IMR-90 (cell line): ENCODE results near the gene SLC17A5. TPM values are rescaled to one million over a fixed set of nuclear protein-coding genes. Genes with fewer than 3 reads are reported as not detected.
"Not testable (repeated sequence)": the region's sequence is repeated elsewhere in the genome, so short reads cannot be mapped to it uniquely, and the experiment has no call there.

Source experiments
- ATAC-seq: fragments of 200-7000 bp; cut with Tn5 transposase; 2 replicates; pipeline ENCODE4 v1.9.1; 2020; ENCODE audit warnings: low read depth, mild to moderate bottlenecking, moderate library complexity
- BruUV-seq: library from RNA; stranded (reverse); fragments of 400-500 nt; replicated peaks from 2 replicates; lab custom pipeline; 2021; lab: Mats Ljungman, UMichigan
- CTCF ChIA-PET: fragments of 300-600 bp; formaldehyde crosslinking; extraction: SDS; loops from one replicate; lab custom pipeline; 2021; ENCODE audit warnings: antibody characterized with exemption; lab: Yijun Ruan, JAX
- POLR2A ChIA-PET: fragments of 300-600 bp; sonication (Branson Sonifier 250); formaldehyde crosslinking; loops from one replicate; lab custom pipeline; 2022; ENCODE audit warnings: antibody characterized with exemption; ENCODE audit not compliant: unreplicated experiment; lab: Charles Lee
- DNase-seq: peaks from one replicate; pipeline ENCODE4 v3.0.0; 2013
- H2AFZ ChIP-seq: replicated peaks from 2 replicates; pipeline ENCODE3; 2013; ENCODE audit warnings: low read length, mild to moderate bottlenecking; ENCODE audit not compliant: poor library complexity
- H2AK5ac ChIP-seq: 2 replicates; pipeline ENCODE4 v1.6.1; 2013; ENCODE audit warnings: low read depth, low read length, inconsistent platforms
- H2AK9ac ChIP-seq: replicated peaks from 2 replicates; pipeline ENCODE3; 2013; ENCODE audit warnings: mild to moderate bottlenecking, low read depth, low read length, moderate library complexity; ENCODE audit not compliant: poor library complexity
- H2BK120ac ChIP-seq: 2 replicates; pipeline ENCODE4 v1.6.1; 2013; ENCODE audit warnings: low read depth, low read length, inconsistent platforms
- H2BK15ac ChIP-seq: 3 replicates; pipeline ENCODE4 v1.6.1; 2013; ENCODE audit warnings: low read depth, low read length, inconsistent platforms
- H2BK20ac ChIP-seq: 2 replicates; pipeline ENCODE4 v1.6.1; 2013; ENCODE audit warnings: low read depth, mild to moderate bottlenecking, inconsistent platforms, low read length, moderate library complexity
- H2BK5ac ChIP-seq: 2 replicates; pipeline ENCODE4 v1.6.1; 2013; ENCODE audit warnings: mild to moderate bottlenecking, low read depth, low read length, inconsistent platforms; ENCODE audit not compliant: poor library complexity, severe bottlenecking
- H3K14ac ChIP-seq: replicated peaks from 2 replicates; pipeline ENCODE4 v1.6.1; 2013; ENCODE audit warnings: low read depth, low read length, inconsistent platforms
- H3K18ac ChIP-seq: 2 replicates; pipeline ENCODE4 v1.6.1; 2013; ENCODE audit warnings: low read depth, low read length, control low read depth
- H3K23ac ChIP-seq: 2 replicates; pipeline ENCODE4 v1.6.1; 2013; ENCODE audit warnings: low read depth, low read length, inconsistent platforms
- H3K27ac ChIP-seq: 2 replicates; pipeline ENCODE4 v1.5.1; 2013; ENCODE audit warnings: mild to moderate bottlenecking, control low read depth, low read length; ENCODE audit not compliant: insufficient read depth
- H3K27me3 ChIP-seq: 2 replicates; pipeline ENCODE4 v1.6.1; 2013; ENCODE audit warnings: low read length; ENCODE audit not compliant: control insufficient read depth, insufficient read depth
- H3K36me3 ChIP-seq: 2 replicates; pipeline ENCODE4 v1.6.1; 2013; ENCODE audit warnings: low read length, mixed read lengths; ENCODE audit not compliant: control insufficient read depth, insufficient read depth
- H3K4ac ChIP-seq: 2 replicates; pipeline ENCODE4 v1.6.1; 2013; ENCODE audit warnings: low read depth, low read length, inconsistent platforms
- H3K4me1 ChIP-seq: 2 replicates; pipeline ENCODE4 v1.6.1; 2013; ENCODE audit warnings: low read length, mixed read lengths; ENCODE audit not compliant: control insufficient read depth, insufficient read depth
- H3K4me2 ChIP-seq: 2 replicates; pipeline ENCODE4 v1.6.1; 2013; ENCODE audit warnings: low read depth, mild to moderate bottlenecking, control low read depth, low read length, moderate library complexity
- H3K4me3 ChIP-seq: 2 replicates; pipeline ENCODE4 v1.5.1; 2013; ENCODE audit warnings: low read depth, mild to moderate bottlenecking, control low read depth, low read length, moderate library complexity; ENCODE audit not compliant: insufficient read depth
- H3K56ac ChIP-seq: 2 replicates; pipeline ENCODE4 v1.6.1; 2013; ENCODE audit warnings: low read length, inconsistent platforms; ENCODE audit not compliant: insufficient read depth; ENCODE audit errors: extremely low read depth
- H3K79me1 ChIP-seq, 2 experiments: 2 replicates each; pipeline ENCODE4 v1.6.1; 2013; ENCODE audit warnings: low read length in 2 of 2, inconsistent platforms in 1 of 2, low read depth in 1 of 2
- H3K9ac ChIP-seq: 2 replicates; pipeline ENCODE4 v1.6.1; 2013; ENCODE audit warnings: low read depth, low read length, control low read depth
- H3K9me1 ChIP-seq: 2 replicates; pipeline ENCODE4 v1.6.1; 2013; ENCODE audit warnings: low read length, inconsistent platforms; ENCODE audit not compliant: insufficient read depth
- H3K9me3 ChIP-seq: 2 replicates; pipeline ENCODE4 v1.6.1; 2013; ENCODE audit warnings: low read length; ENCODE audit not compliant: control insufficient read depth, insufficient read depth
- H4K20me1 ChIP-seq: 2 replicates; pipeline ENCODE4 v1.6.1; 2013; ENCODE audit warnings: low read length, inconsistent platforms; ENCODE audit not compliant: insufficient read depth
- H4K5ac ChIP-seq: 2 replicates; pipeline ENCODE4 v1.6.1; 2013; ENCODE audit warnings: mild to moderate bottlenecking, low read depth, low read length, control low read depth
- H4K8ac ChIP-seq, 2 experiments: 2 replicates each; pipeline ENCODE4 v1.6.1; 2013; ENCODE audit warnings: low read depth in 2 of 2, low read length in 2 of 2, control low read depth in 1 of 2, inconsistent platforms in 1 of 2
- H4K91ac ChIP-seq: 2 replicates; pipeline ENCODE4 v1.6.1; 2013; ENCODE audit warnings: low read depth, low read length, inconsistent platforms; ENCODE audit not compliant: insufficient read depth
- CEBPB ChIP-seq: IDR thresholded peaks from 2 replicates; pipeline ENCODE4 v1.6.1; 2012; ENCODE audit warnings: low read depth, low read length, improper control_type of control experiment
- RCOR1 ChIP-seq: IDR thresholded peaks from 2 replicates; pipeline ENCODE4 v1.6.1; 2012; ENCODE audit warnings: mild to moderate bottlenecking, low read length, improper control_type of control experiment; ENCODE audit not compliant: insufficient replicate concordance
- WGBS, 2 experiments: methylation state at CpG; one replicate each; pipeline versions ENCODE4 v1.1.5 to v1.1.7; 2013; ENCODE audit warnings: missing lambda C conversion rate in 2 of 2; ENCODE audit not compliant: insufficient read length in 1 of 2; ENCODE audit errors: extremely low coverage in 2 of 2; 5-methylcytosine and 5-hydroxymethylcytosine counted together
- dilution Hi-C: fragments of 300-500 bp; cut with HindIII; formaldehyde crosslinking; loops from one replicate; pipeline ENCODE4 v1.14.3; 2018; ENCODE audit warnings: low sequenced_read_pairs; ENCODE audit not compliant: unreplicated experiment
- in situ Hi-C: fragments of 300-500 bp; cut with MboI; formaldehyde crosslinking; loops from 3 replicates; pipeline ENCODE4 v1.14.3; 2019; ENCODE audit warnings: low sequenced_read_pairs, inconsistent platforms, mixed read lengths
- intact Hi-C: fragments of 100-400 bp; cut with micrococcal nuclease; formaldehyde crosslinking; loops from 2 replicates; pipeline ENCODE4 v1.10.0; 2022
- polyA plus RNA-seq, 3 experiments: library from polyadenylated mRNA; depleted of rRNA; stranded (reverse); fragments of >200 nt; gene quantifications; 2 replicates each; pipeline ENCODE4 v1.2.3, GENCODE V29; 2012; ENCODE audit warnings: low replicate concordance in 1 of 3
- total RNA-seq: library from RNA; depleted of rRNA; stranded (reverse); fragments of >200 nt; gene quantifications from 2 replicates; pipeline ENCODE4 v1.2.3, GENCODE V29; 2012
- TF ChIP-seq, protein P1 (sequence below): fragments of 150-350 bp; IDR thresholded peaks from 2 replicates; pipeline ENCODE4 v1.6.1; 2016; ENCODE audit warnings: low read depth, mild to moderate bottlenecking, low read length, moderate library complexity, borderline replicate concordance

The SLC17A5 gene
- total and polyA plus RNA-seq, 2 of the 4 experiments (the other 2 are of a cell fraction) = 20.8 to 27.2 TPM

DNA sequence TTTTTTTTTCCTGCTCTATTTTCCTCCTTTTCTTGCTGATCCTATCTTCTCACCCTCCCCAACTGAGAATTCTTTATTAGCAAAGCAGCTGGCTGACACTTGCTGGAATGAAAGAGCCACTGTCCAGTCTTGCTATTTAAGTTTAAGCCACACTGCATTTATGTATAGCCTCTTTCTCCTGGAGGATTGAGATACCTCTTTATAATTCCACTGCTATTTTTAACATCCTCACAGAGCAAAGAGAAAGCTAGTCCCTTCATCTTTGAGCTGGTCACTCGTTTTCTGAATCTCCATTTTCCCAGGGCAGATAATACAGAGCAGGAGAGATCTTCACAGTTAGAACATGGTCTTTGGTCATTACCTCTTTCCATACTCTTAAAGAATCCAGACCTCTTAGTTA is 97.0 kb downstream of the SLC17A5 start (continued):
- TF ChIP-seq, protein P1, sequence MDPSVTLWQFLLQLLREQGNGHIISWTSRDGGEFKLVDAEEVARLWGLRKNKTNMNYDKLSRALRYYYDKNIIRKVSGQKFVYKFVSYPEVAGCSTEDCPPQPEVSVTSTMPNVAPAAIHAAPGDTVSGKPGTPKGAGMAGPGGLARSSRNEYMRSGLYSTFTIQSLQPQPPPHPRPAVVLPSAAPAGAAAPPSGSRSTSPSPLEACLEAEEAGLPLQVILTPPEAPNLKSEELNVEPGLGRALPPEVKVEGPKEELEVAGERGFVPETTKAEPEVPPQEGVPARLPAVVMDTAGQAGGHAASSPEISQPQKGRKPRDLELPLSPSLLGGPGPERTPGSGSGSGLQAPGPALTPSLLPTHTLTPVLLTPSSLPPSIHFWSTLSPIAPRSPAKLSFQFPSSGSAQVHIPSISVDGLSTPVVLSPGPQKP = no peak
- TF ChIP-seq CEBPB (no peak), RCOR1 (no peak)

DNA sequence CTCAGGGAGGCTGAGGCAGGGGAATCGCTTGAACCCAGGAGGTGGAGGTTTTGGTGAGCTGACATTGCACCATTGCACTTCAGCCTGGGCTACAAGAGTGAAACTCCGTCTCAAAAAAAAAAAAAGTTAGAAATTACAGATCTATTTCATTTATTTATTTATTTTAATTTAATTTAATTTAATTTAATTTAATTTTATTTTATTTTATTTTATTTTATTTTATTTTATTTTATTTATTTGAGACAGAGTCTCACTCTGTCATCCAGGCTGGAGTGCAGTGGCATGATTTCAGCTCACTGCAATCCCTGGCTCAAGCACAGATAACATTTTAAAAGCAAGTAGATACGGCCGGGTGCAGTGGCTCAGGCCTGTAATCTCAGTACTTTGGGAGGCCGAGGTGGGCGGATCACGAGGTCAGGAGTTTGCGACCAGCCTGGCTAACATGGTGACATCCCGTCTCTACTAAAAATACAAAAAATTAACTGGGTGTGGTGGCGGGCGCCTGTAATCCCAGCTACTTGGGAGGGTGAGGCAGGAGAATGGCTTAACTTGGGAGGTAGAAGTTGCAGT is 98.3 kb downstream of the SLC17A5 start:
- BruUV-seq, H3K36me3 ChIP-seq, H3K4me2 ChIP-seq, H2BK20ac ChIP-seq, H4K20me1 ChIP-seq, POLR2A ChIA-PET, H3K27ac ChIP-seq, H2BK120ac ChIP-seq, H4K8ac ChIP-seq, H2AK9ac ChIP-seq, H3K27me3 ChIP-seq, in situ Hi-C loops, dilution Hi-C loops, H3K4me3 ChIP-seq, DNase-seq, H3K9ac ChIP-seq, H3K56ac ChIP-seq, H3K9me3 ChIP-seq, H3K23ac ChIP-seq, H4K5ac ChIP-seq, H2BK5ac ChIP-seq, H3K4me1 ChIP-seq, H3K79me1 ChIP-seq, H3K4ac ChIP-seq, H4K91ac ChIP-seq, H3K18ac ChIP-seq, H2AFZ ChIP-seq, ATAC-seq, H3K14ac ChIP-seq, H2BK15ac ChIP-seq, intact Hi-C loops, H2AK5ac ChIP-seq, H3K9me1 ChIP-seq: not testable (repeated sequence)
- CTCF ChIA-PET = interaction anchor here (1.0 kb wide), 1 partner anchor 10 kb away, joined by 3 read pairs; no protein-coding TSS in a partner anchor
- 90% methylated on average over 4 of the region's 11 CpGs; no CpG with 5 or more reads in 1 of the 2 experiments for WGBS, 2 experiments

DNA sequence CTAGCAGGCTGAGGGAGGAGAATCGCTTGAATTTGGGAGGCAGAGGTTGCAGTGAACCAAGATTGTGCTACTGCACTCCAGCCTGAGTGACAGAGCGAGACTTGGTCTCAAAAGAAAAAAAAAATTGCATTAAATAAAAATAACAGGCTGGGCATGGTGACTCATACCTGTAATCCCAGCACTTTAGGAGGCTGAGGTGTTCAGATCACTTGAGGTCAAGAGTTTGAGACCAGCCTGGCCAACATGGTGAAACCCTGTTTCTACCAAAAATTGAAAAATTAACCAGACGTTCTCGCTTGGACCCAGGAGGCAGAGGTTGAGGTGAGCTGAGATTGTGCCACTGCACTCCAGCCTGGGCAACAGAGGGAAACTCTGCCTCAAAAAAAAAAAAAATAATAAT is 102.7 kb downstream of the SLC17A5 start:
- dilution Hi-C loops, H3K36me3 ChIP-seq, H4K91ac ChIP-seq, H3K4me1 ChIP-seq, H4K5ac ChIP-seq, H3K4ac ChIP-seq, H3K27me3 ChIP-seq, H3K14ac ChIP-seq, H4K8ac ChIP-seq, H2BK15ac ChIP-seq, BruUV-seq, H2BK120ac ChIP-seq, H3K9me1 ChIP-seq, H3K9ac ChIP-seq, H2AK5ac ChIP-seq, H3K18ac ChIP-seq, H2AFZ ChIP-seq, CTCF ChIA-PET, H4K20me1 ChIP-seq, DNase-seq, H3K27ac ChIP-seq, H3K79me1 ChIP-seq, H3K9me3 ChIP-seq, H3K4me2 ChIP-seq, H2AK9ac ChIP-seq, H2BK5ac ChIP-seq, H3K56ac ChIP-seq, in situ Hi-C loops, POLR2A ChIA-PET, ATAC-seq, H3K4me3 ChIP-seq, H3K23ac ChIP-seq, H2BK20ac ChIP-seq, intact Hi-C loops: not testable (repeated sequence)
- no CpG with 5 or more reads among the region's 4 CpGs for WGBS, 2 experiments
